Keratinocyte (primary cell): ENCODE data around the gene DLGAP1. TPM values are rescaled to one million over a fixed set of nuclear protein-coding genes. Genes with fewer than 3 reads are reported as not detected.

ENCODE experiments used
- DNase-seq: peaks from one replicate; pipeline ENCODE4 v3.0.0-alpha.2; 2011; ENCODE audit warnings: low read depth, missing footprints, low spot score
- FAIRE-seq: peaks from 2 replicates; lab custom pipeline; 2011; peaks lifted over from hg19 to GRCh38; lab: Jason Lieb, UNC
- H2AFZ ChIP-seq: 2 replicates; pipeline ENCODE4 v1.6.0; 2012; ENCODE audit warnings: low read length, control low read depth, inconsistent platforms; ENCODE audit not compliant: control insufficient read depth
- H3K27ac ChIP-seq: 2 replicates; pipeline ENCODE4 v1.5.1; 2011; ENCODE audit warnings: low read length; ENCODE audit not compliant: control insufficient read depth, insufficient read depth
- H3K27me3 ChIP-seq: 3 replicates; pipeline ENCODE4 v1.6.0; 2011; ENCODE audit warnings: low read length; ENCODE audit not compliant: control insufficient read depth, insufficient read depth; ENCODE audit errors: extremely low read depth
- H3K36me3 ChIP-seq, 2 experiments: 2 replicates in 1 of 2; 3 replicates in 1 of 2; pipeline ENCODE4 v1.5.1; 2011; ENCODE audit warnings: low read length in 2 of 2, mild to moderate bottlenecking in 1 of 2; ENCODE audit not compliant: control insufficient read depth in 2 of 2, insufficient read depth in 2 of 2; ENCODE audit errors: extremely low read depth in 1 of 2
- H3K4me1 ChIP-seq: 3 replicates; pipeline ENCODE4 v1.5.1; 2011; ENCODE audit warnings: low read length; ENCODE audit not compliant: control insufficient read depth, insufficient read depth; ENCODE audit errors: extremely low read depth
- H3K4me2 ChIP-seq: 3 replicates; pipeline ENCODE4 v1.6.0; 2011; ENCODE audit warnings: low read depth, low read length; ENCODE audit not compliant: control insufficient read depth, insufficient read depth; ENCODE audit errors: extremely low read depth
- H3K4me3 ChIP-seq, 3 experiments: fragments of 200-600 bp in 1 of 3; sonication (generic) in 1 of 3; 2 replicates in 2 of 3; 3 replicates in 1 of 3; pipeline ENCODE4 v1.5.1; 2011 to 2016; ENCODE audit warnings: low read length in 3 of 3, mild to moderate bottlenecking in 3 of 3, control low read depth in 2 of 3, inconsistent platforms in 1 of 3, low read depth in 1 of 3, mixed read lengths in 1 of 3, mixed run types in 1 of 3, moderate library complexity in 1 of 3; ENCODE audit not compliant: control insufficient read depth in 2 of 3, insufficient read depth in 2 of 3; ENCODE audit errors: extremely low read depth in 1 of 3
- H3K79me2 ChIP-seq: 2 replicates; pipeline ENCODE4 v1.6.0; 2012; ENCODE audit warnings: low read length; ENCODE audit not compliant: control insufficient read depth, insufficient read depth
- H3K9ac ChIP-seq: 3 replicates; pipeline ENCODE4 v1.6.0; 2011; ENCODE audit warnings: low read length; ENCODE audit not compliant: control insufficient read depth, insufficient read depth; ENCODE audit errors: extremely low read depth
- H3K9me1 ChIP-seq: 3 replicates; pipeline ENCODE4 v1.6.0; 2011; ENCODE audit warnings: low read length; ENCODE audit not compliant: control insufficient read depth, insufficient read depth; ENCODE audit errors: extremely low read depth
- H3K9me3 ChIP-seq: 2 replicates; pipeline ENCODE4 v1.5.1; 2012; ENCODE audit warnings: low read depth, low read length; ENCODE audit not compliant: control insufficient read depth
- H4K20me1 ChIP-seq: 3 replicates; pipeline ENCODE4 v1.6.0; 2011; ENCODE audit warnings: low read length; ENCODE audit not compliant: control insufficient read depth, insufficient read depth; ENCODE audit errors: extremely low read depth
- EZH2 ChIP-seq: IDR thresholded peaks from one replicate; pipeline ENCODE4 v1.6.1; 2012; ENCODE audit warnings: inconsistent platforms, mild to moderate bottlenecking, low read length, moderate library complexity
- dilution Hi-C: fragments of 300-500 bp; cut with MboI; formaldehyde crosslinking; loops from one replicate; pipeline ENCODE4 v1.7.0; 2020; ENCODE audit warnings: low sequenced_read_pairs; ENCODE audit not compliant: extremely low pct_ligation_motif_present
- polyA plus RNA-seq, 5 experiments: library from polyadenylated mRNA; depleted of rRNA in 3 of 5; stranded (reverse) in 3 of 5; stranded (forward) in 1 of 5; unstranded in 1 of 5; fragments of >200 nt; gene quantifications; 1 replicate in 1 of 5; 2 replicates in 3 of 5; 3 replicates in 1 of 5; pipeline versions ENCODE4 v1.2.1 to v1.2.3, GENCODE V29; 2011 to 2012; ENCODE audit warnings: missing spikeins in 2 of 5, low read depth in 1 of 5, low replicate concordance in 1 of 5
- TF ChIP-seq, protein P1 (sequence below), 3 experiments: IDR thresholded peaks in 1 of 3; conservative IDR thresholded peaks in 1 of 3; optimal IDR thresholded peaks in 1 of 3; 2 replicates in 2 of 3; 3 replicates in 1 of 3; pipeline versions ENCODE3 to v1.5.1; 2011; ENCODE audit warnings: low read length in 3 of 3, mild to moderate bottlenecking in 3 of 3, moderate library complexity in 2 of 3, control low read depth in 1 of 3, inconsistent platforms in 1 of 3; ENCODE audit not compliant: insufficient read depth in 2 of 3; ENCODE audit errors: extremely low read depth in 1 of 3

The DLGAP1 gene
- polyA plus RNA-seq, 1 donor (not counting 4 experiments of a cell fraction or from before 2014, with no cell fraction given): not detected

DNA sequence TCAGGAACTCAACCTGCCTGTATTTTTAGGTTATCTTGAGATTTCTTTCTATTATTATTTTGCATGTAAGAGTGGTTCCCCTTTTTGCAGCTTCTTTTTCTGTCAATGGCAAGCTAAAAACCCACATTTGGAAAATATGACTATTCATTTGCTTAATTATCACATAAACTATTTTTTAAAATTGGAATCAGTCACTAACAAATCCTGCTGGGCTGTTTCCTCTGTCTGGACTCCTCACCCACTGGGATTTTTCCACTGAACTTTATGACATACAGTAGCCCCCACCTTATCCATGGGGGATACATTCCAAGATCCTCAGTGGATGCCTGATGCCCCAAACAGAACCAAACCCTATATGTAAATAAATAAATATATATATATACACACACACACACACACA lies 447.3 kb downstream of the DLGAP1 start:
- Histone ChIP-seq H4K20me1 (no peaks in the 10 kb centered on the region), H3K27ac (no peak overlapping the region), H3K79me2 (no peaks in the 10 kb centered on the region), H3K4me2 (no peak overlapping the region), H3K27me3 (no peaks in the 10 kb centered on the region), H3K4me1 (peaks cover 7% of the 10 kb centered on the region), H3K9ac (no peak overlapping the region), H3K9me1 (no peaks in the 10 kb centered on the region), H2AFZ (no peak overlapping the region), H3K4me3 (no peak overlapping the region), H3K9me3 (no peaks in the 10 kb centered on the region), H3K36me3 (no peaks in the 10 kb centered on the region)
- TF ChIP-seq, protein P1, sequence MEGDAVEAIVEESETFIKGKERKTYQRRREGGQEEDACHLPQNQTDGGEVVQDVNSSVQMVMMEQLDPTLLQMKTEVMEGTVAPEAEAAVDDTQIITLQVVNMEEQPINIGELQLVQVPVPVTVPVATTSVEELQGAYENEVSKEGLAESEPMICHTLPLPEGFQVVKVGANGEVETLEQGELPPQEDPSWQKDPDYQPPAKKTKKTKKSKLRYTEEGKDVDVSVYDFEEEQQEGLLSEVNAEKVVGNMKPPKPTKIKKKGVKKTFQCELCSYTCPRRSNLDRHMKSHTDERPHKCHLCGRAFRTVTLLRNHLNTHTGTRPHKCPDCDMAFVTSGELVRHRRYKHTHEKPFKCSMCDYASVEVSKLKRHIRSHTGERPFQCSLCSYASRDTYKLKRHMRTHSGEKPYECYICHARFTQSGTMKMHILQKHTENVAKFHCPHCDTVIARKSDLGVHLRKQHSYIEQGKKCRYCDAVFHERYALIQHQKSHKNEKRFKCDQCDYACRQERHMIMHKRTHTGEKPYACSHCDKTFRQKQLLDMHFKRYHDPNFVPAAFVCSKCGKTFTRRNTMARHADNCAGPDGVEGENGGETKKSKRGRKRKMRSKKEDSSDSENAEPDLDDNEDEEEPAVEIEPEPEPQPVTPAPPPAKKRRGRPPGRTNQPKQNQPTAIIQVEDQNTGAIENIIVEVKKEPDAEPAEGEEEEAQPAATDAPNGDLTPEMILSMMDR (optimal IDR thresholded peaks at IDR 0.05 in 1 of 3, IDR thresholded peaks at IDR 0.05 in 1 of 3, conservative IDR thresholded peaks at IDR 0.05 in 1 of 3; ENCODE audit: extremely low read depth in 1 of 3, insufficient read depth in 2 of 3, low read length in 3 of 3): no peak
- no peak for TF ChIP-seq EZH2
- FAIRE-seq (no peak), DNase-seq (no peak)
- dilution Hi-C loops: no loop called here

DNA sequence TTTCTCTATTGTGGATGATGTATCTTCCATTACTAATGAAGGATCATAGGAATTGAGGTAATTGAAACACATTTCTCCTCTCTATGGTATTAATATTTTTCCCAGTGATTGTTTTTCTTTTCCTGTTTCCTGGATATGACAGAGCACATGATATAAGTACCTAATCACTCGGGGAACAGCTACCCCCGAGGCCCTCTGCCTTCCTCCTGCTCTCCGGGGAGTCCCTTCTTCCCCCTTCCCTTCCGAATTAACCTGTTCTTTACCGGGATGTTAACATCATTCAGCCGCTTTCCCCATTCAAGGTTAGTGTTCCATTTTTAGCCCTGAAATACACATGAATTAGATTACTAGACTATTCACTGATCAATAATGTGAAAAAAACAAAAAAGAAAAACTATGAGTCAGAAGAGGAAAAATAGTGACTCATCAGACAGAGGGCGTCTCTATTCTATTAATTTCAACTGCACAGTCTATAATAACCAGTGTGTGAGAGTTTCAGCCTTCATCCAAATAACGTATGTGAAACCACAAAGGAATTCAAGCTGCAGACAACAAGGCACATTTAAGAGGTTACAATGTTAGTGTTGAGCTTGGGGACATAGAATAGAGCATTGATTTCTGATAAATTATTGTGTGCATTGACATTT lies 450.8 kb downstream of the DLGAP1 start:
- dilution Hi-C loops: no loop called here
- H3K4me1 ChIP-seq: peaks cover 7% of the 10 kb centered on the region
- H3K4me2 ChIP-seq: peak overlapping the region; percentile 14
- H3K4me3 ChIP-seq: no peak overlapping the region
- H3K9me1 ChIP-seq: no peaks in the 10 kb centered on the region
- no peaks in the 10 kb centered on the region for H3K9me3 ChIP-seq
- no peaks in the 10 kb centered on the region for H3K79me2 ChIP-seq
- H3K27ac ChIP-seq: no peak overlapping the region
- H3K27me3 ChIP-seq: no peaks in the 10 kb centered on the region
- no peak for TF ChIP-seq EZH2
- TF ChIP-seq, protein P1 (optimal IDR thresholded peaks at IDR 0.05 in 1 of 3, IDR thresholded peaks at IDR 0.05 in 1 of 3, conservative IDR thresholded peaks at IDR 0.05 in 1 of 3; ENCODE audit: extremely low read depth in 1 of 3, insufficient read depth in 2 of 3, low read length in 3 of 3): no peak
- H3K36me3 ChIP-seq: no peaks in the 10 kb centered on the region
- no peaks in the 10 kb centered on the region for H4K20me1 ChIP-seq
- no peak overlapping the region for H3K9ac ChIP-seq
- DNase-seq (no peak), FAIRE-seq (no peak)
- no peak overlapping the region for H2AFZ ChIP-seq
